DMS53 (cell line): ENCODE results near the gene CHST15.

Experiments used
- DNase-seq: peaks from one replicate; lab custom pipeline; 2025; lab: John Stamatoyannopoulos, UW

The CHST15 gene

GRCh38 chr10:124065382-124066125 lies 27.8 kb downstream of the CHST15 start:
- no peak for DNase-seq

DNA sequence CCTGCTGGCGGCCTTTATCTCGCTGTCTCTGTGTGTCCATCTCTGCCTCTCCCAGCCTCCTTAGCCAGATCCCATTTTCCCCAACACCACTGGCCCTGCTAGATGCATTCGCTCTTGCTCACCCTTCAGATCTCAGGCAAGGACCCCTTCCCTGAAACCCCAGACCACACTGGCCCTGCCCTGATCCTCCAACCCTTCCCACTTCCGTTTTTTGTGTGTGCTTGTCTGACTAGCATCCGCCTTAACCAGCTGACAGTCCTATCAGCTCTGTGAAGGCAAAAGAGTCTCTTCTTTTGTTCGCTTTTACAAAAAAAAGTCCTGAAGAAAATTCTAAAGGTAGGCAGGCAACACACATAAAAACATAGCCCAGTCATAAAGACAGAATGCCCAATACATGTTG lies 28.7 kb downstream of the CHST15 start:
- no peak for DNase-seq

- DNase-seq = peak; percentile 38
Observed at GRCh38 chr10:124063750-124064603, 29.4 kb downstream of the CHST15 start.

DNA sequence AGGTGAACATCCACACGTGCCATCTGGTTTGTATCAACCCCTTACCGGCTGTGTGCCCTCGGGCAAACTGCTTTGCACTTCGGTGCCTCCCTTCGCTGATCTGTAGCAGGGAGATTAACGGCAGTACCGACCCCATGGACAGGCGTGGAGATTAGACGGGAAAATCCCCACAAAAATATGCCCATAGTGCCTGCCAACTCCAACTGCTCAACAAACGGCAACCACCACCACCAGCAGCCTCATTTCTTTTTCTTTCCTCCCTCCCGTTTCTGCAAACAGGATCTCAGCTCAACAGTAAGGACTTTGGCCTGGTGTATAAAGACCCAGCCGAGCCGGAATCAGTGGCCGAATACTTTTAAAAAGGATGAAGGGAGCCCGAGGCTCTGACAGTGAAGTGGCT lies 31.0 kb downstream of the CHST15 start:
- DNase-seq = no peak

GRCh38 chr10:124061030-124061429 lies 32.4 kb downstream of the CHST15 start:
- no peak for DNase-seq

GRCh38 chr10:124060148-124060720 lies 33.2 kb downstream of the CHST15 start:
- no peak for DNase-seq

DNA sequence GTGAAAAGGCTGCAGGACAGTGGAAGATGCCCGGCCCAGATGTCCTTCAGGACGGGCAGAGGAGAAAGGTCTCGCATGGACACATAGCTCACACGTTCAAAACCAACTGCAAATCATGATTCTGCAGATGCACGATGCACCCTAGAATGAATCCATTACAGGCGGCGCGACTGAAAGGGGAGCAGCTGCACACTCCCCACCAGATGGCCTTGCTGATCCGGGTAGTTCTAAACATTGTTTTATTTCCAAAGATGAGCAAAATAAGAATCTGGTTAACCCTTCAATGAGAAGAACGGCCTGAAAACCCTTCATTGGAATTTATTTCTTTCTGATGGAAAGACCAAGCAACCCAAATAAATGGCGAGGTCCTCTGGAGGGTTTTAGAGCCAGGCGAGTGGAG lies 33.8 kb downstream of the CHST15 start:
- no peak for DNase-seq

- no peak for DNase-seq
Observed at GRCh38 chr10:124058346-124059003, 34.9 kb downstream of the CHST15 start.

- DNase-seq = no peak
Observed at GRCh38 chr10:124057601-124058000, 35.8 kb downstream of the CHST15 start.

DNA sequence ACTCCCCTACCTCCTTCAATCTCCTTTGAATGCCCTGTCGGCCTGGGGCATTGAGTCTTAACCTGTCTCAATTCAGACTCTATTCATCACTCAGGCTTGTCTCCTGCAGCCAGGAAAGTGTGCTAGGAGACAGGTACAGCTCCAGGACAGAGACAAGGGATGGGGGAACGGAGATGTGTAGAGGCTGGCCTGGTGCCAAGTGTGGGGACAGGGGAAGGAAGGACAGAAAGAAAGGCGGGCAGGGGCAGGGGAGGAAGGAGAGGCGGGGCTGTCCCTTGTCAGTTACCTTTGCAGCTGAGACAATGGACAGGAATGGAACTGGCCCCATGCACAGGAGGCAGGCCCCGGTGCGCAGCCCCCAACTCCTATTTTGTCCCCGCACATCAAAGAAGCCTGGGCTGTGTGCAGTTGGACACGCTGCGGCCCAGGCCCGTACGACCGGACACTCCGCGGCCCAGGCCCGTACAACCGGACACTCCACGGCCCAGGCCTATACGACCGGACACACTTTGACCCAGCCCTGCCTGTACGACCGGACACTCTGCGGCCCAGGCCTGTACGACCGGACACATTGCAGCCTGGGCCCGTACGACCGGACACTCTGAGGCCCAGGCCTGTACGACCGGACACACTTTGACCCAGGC lies 36.9 kb downstream of the CHST15 start:
- DNase-seq = no peak

GRCh38 chr10:124053971-124054370 lies 39.4 kb downstream of the CHST15 start:
- DNase-seq = no peak

- no peak for DNase-seq
Observed at GRCh38 chr10:124052561-124052960, 40.8 kb downstream of the CHST15 start.

GRCh38 chr10:124050021-124051015 lies 43.1 kb downstream of the CHST15 start:
- DNase-seq = no peak

- DNase-seq = no peak
Observed at GRCh38 chr10:124049484-124049883, 43.9 kb downstream of the CHST15 start.

DNA sequence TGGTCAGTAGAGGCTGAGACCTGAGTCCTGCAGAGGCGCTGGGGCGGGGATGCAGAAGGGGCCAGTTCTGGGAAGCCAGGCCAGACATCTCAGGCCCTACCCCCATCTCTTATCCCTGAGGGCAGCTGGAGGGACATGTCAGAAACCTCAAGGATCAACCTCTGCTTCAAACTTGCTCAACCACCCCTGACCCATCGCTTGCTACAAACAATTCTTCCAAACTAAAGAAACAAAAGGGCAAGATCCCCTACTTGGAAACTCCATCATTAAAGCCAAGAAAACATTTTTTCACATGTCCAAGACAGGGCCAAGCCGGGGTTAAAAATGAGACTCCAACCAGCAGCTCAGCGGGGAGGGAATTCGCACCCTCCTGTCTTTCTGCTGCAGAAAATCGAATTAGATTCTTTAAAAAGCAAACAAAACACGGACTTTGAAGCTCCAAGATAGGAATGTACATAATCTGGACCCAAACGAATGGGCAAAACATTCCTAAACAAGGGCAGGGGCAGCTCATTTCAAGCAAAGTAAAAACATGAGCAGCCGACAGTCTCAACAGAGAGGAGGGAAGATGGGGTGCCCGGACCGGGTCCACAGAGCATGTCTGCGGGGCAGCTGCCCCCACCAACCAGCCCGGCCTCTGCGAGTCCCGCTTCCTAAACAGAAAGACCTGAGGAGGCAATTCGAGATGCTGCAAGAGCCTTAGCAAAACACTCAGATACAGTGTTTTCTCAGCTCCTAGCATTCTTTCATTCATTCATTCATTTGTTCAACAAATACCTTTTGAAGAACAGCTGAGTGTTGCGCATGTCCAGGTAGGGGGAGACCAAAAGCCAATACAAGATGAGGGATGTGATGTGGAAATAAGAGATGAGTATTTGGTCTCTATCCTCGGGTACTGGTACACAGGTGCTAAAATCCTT lies 44.8 kb downstream of the CHST15 start:
- no peak for DNase-seq

- DNase-seq = no peak
Observed at GRCh38 chr10:124047427-124048152, 45.8 kb downstream of the CHST15 start.

- no peak for DNase-seq
Observed at GRCh38 chr10:124045801-124046355, 47.5 kb downstream of the CHST15 start.

DNA sequence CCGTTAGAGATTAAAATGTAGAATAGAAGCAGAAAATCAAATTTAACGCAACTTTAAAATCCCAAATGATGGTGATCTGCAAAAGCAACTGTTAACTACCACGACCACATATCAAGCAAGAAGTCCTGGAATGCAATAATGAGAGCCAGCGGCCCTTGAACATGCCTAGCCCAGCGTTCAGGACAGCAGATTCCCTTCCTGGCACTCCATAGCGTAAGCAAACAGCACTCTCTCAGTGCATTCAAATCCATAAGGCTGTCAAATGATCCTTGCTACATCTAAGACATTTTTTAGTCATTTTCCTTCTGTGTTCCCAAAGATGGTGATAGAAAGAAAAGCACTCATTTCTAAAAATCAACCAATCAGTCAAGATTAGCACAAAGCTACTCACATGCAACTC lies 48.1 kb downstream of the CHST15 start:
- no peak for DNase-seq
